NOMO-1 treated with dmso at 0.1 percent for 144 hours (cell line): ENCODE results near the gene MAEA.

Source experiments
- DNase-seq: peaks from one replicate; lab custom pipeline; 2025; ENCODE audit not compliant: unreplicated experiment; lab: John Stamatoyannopoulos, UW

The MAEA gene

DNA sequence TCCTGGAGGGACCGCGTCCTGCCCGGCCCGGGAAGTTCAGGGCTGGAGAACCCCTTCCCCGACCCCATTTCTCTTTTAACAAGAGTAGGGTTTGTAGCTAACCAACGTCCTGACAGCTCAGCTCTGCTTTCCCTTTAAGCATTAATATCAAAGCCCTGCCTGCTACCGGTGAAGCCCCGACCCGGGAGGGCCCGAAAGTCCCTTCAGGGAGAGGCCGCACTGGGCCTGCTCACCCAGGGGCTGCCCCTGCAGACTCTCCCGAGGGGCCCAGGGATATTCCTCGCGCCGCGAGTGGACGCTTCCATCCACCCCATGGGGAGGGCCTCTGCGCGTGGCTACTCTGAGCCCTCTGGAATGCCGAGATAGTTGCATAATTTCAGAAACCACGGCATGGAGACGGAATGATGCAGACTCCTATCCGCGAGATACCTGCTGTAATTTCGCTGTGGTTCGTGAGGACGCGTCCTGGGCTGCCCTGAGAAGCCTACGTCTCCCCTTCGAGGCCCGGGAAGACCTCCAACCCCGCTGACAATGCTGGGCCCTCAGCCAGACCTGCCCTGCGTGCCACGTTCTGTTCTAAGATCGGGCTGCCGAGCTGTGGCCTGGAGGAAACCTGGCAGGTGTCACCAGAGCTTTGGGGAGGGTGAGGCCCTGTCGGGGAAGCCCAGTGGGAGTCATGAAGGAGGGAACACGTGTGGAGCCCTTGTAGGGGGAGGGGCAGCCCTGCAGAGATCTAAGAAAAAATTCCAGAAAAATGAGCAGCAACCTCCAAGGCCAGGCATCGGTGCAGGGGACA lies 39.8 kb upstream of the MAEA start:
- DNase-seq, result no peak

DNA sequence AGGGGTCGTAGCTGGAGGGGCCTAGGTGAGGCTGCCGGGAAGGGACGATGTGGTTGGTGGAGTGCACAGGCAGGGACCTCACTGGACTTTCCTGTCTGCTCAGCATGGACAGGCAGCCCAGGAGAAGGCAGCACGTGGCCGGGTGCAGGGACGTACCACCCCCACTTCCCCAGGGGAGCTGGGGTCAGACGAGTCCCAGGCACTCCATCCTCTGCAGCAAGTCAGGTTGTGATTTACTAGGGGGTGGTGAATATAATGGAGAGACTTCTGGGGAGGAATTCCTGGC lies 39.2 kb upstream of the MAEA start:
- DNase-seq, result no peak

DNA sequence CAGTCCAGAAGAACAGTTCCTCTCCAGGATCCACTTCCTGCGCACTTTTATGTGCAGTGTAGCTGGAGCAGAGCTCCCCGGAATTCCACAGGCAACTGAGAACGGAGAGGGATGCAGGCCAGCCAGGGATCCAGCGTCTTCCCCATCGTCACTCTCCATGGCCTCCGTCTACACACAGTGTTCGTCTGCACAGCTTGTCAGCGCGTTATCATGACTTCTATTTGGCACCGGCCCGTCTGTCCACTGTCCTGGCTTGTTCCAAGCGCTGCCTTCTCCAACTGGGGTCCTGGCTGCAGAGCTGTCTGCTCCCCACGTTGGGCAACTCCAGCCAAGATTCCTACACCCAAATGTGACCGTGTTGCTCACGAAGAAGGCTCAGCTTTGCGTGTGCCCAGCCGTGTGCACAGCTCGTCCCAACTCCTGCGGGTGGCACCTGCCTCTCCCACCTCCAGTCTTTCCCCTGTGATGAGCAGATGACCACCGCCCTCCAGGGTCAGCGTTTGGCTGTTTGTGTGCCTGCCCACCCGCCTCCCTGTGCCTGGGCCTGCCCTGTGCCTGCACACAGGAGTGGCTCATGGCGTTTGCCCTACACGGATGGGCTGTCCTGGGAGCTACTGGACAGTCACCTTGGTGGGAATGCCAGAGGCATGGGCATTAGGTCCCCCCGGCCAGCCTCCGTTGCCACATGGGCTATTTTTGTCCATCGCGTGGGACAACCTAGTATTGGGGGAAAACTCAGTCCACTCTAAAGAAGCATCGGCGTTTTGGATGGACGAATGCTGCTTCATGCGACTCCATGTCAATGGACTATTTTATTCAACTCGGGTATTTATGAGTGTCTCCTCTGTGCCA lies 38.5 kb upstream of the MAEA start:
- no peak for DNase-seq

DNA sequence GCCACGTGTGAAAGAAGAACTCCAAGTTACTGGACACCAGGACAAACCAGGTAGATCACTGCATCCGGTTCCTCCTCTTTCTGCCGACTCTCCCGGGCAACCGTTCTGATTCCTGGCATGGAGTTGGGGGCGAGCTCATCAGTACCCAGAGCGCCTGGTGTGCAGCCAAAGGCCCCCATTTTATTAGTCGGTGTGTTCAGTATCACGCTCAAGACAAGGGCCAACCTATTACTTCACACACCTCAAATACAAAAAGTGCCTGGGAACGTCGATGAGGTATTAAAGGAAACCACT lies 38.0 kb upstream of the MAEA start:
- no peak for DNase-seq

DNA sequence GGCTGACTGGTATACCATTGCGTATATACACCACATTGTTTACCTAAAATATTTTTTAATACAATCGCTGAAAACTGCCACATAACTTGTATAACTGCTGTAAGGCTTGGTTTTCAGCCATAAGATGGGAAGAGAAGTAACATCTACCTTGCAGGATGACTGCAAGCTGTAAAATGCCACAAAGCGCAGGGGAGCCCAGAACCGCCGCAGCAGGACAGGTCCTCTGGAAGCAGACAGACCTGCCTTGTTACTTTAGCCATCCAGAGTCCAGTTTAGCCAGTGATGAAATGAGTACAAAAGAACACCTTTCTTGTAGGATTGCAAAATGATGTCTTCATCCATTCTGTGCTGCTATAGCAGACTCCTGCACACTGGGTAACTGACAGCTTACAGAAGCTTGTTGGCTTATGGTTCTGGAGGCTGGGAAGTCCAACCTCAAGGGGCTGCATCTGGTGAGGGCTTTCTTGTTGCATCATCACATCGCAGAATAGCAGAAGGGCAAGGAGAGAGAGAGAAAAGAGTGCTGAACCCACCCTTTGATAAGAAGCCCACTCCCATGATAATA lies 36.7 kb upstream of the MAEA start:
- DNase-seq, result no peak

DNA sequence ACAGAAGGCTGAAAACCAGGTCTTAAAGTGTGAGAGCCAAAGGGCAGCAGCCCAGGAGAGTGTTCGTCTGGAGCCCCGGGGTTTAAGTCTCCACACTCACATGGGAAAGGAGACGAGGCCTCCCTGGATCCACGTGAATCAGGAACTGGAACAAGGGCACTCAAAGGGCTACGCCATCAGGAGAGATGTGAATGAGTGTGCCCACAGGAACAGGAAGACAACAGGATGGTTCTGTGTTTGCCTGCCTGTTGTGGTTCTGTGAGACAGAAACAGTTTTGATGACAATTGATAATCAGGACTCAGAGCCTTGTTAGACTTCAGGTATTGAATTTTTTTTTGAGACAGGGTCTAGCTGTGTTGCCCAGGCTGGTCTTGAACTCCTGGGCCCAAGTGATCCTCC lies 35.9 kb upstream of the MAEA start:
- no peak for DNase-seq

DNA sequence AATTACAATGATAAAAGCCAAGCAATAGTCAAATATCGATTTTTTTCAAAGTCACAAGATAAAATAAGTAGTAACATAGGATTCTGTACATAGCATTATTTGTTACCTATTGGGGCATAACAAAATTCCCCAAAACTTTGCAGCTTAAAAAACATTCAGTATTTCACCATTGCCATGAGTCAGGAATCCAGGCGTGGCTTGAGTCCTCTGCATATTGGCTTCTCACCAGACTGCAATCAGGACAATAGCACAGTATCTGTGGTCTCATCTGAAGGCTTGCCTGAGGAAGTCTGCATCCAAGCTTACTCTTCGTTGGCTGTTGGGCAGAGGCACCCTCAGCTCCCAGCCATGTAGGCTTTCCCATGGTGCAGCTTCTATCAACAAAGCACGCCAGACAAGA lies 34.5 kb upstream of the MAEA start:
- DNase-seq, result no peak

DNA sequence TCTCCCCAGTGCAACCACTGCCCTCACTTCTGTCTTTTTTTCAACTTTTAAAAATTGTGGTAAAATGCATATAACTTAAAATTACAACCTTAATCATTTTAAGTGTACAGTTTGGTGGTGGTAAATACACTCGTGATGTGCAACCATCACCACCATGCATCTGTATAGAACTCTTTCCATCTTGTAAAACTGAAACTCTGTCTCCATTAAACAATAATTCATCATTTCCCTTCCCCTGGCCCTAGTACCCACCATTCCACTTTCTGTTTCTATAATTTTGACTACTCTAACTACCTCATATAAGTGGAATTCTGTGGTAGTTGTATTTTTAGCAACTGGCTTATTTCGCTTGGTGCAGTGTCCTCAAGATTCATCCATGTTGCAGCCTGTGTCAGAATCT lies 34.0 kb upstream of the MAEA start:
- DNase-seq, result no peak

DNA sequence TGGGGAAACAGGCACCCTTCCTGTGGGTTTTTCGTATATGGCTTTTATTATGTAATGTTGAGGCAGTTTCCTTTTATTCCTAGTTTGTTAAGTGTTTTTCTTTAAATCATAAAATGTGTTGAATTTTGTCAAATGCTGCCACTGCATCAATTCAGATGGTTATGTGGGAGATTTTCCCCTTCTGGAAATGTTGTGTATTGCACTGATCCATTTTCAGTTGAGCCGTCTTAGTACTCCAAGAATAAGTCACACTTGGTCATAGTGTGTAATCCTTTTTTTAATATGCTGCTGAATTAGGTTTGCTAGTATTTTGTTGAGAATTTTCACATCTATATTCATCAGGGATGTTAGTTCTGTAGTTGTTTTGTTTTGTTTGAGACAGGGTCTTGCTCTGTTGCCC lies 31.2 kb upstream of the MAEA start:
- DNase-seq, result no peak

DNA sequence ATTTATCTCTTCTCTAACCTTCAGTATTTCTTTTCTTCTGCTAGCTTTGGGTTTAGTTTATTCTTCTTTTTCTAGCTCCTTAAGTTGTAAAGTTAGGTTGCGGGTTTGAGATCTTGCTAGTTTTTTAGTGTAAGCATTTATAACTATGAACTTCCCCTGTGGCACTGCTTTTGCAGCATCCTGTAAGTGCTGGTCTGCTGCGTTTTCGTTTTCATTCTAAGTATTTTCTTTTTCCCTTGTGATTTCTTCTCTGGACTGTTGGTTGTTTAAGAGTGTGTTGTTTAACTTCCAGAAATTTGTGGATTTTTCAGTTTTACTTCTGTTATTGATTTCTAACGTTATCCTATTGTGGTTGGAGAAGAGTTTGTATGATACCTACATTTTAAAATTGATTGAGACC lies 29.7 kb upstream of the MAEA start:
- DNase-seq, result no peak

DNA sequence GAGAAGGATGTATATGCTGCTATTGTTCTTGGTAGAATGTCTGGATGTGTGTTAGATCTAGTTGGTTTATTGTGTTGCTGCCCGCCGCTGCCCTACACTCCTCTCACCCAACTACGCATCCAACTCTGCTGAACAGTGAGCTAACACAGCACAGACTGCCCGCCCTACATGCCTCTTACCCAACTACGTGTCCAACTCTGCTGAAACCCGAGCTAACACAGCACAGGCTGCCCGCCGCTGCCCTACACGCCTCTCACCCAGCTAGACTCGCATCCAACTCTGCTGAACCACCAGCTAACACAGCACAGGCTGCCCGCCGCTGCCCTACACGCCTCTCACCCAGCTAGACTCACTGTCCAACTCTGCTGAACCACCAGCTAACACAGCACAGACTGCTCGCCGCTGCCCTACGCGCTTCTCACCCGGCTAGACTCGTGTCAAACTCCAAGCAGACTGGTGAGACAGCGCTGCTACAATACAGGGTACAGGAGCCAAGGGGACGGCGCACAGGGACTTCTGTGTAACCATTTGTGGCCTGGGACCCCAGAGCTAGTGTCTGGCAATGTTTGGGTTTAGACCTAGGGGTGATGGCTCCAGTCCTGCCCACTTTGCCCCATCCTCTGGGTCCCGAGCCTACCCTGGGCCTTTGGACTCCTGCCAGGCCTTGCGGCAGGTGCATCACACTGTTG lies 29.1 kb upstream of the MAEA start:
- no peak for DNase-seq

DNA sequence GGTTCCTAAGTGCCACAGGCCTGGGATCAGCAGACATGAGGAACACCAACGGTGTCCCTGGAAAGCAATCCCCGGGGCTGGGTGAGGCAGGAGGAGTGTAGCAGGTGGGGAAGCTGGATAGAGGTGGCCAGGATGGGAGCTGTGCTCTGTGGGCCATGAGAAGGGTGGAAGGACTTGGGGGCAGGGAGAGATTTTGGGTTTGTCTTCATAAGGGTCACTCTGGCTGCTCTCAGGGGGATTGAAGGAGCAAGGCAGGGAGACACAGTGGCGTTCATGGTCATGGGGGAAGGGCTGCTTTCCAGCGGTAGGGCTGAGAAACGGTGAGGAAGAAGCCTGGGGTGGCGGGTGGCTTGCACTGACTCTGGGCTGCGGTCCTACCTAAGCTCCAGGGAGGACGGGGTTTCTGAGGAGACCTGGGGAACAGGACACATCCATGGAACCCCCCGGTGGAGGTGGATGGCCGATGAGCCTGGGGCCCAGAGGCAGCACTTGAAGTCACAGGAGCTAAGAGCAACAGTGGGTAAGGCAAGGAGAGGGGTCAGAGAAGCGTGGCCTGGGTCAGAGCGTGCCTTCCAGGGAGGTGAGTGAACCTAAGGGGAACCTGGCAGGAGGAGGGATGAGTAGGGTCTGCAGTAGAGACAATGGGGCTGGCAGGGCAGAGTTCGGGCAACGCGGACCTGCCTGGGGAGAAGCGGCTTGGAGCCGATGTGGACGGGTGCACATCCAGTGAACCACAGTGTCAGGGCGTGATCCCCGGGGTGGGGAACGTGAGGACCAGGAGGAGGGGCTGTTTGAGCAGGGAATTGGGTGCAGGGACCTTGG lies 28.4 kb upstream of the MAEA start:
- DNase-seq, result no peak

DNA sequence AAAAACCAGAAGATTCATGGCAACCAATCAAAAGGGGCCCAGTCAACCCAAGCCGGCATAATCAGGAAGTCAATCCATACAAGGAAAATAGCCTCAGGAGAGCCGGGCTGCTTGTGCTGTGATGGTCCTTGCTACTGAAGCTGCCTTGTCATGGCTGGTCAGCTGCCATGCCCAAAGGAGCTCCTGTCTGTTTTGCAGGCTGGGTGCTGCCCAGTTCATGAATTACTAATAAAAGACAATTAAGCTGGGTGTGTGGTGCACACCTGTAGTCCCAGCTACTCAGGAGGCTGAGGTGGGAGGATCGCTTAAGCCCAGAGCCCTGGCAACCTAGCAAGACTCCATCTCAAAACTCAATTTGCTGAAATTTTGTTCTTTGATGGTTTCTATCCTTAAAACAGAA lies 24.7 kb upstream of the MAEA start:
- DNase-seq, result no peak

DNA sequence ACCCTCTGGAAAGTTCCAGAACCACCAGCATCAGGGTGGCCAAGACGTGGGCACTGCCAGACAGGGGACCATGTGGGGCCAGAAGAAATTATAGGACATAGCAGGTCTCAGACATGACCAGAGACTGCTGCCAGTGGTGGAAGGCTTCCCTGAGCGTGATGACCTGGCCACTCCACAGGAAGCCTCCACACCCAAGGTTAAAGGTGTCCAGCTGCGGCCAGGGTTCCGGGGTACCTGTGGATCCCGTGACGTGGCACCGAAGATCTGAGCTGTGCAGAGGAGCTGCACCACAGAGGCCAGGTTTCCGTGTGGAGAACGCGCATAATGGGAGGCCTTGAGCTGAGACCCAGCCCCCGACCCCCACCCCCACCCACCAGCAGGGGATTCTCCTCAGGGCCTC lies 24.3 kb upstream of the MAEA start:
- DNase-seq, result no peak

DNA sequence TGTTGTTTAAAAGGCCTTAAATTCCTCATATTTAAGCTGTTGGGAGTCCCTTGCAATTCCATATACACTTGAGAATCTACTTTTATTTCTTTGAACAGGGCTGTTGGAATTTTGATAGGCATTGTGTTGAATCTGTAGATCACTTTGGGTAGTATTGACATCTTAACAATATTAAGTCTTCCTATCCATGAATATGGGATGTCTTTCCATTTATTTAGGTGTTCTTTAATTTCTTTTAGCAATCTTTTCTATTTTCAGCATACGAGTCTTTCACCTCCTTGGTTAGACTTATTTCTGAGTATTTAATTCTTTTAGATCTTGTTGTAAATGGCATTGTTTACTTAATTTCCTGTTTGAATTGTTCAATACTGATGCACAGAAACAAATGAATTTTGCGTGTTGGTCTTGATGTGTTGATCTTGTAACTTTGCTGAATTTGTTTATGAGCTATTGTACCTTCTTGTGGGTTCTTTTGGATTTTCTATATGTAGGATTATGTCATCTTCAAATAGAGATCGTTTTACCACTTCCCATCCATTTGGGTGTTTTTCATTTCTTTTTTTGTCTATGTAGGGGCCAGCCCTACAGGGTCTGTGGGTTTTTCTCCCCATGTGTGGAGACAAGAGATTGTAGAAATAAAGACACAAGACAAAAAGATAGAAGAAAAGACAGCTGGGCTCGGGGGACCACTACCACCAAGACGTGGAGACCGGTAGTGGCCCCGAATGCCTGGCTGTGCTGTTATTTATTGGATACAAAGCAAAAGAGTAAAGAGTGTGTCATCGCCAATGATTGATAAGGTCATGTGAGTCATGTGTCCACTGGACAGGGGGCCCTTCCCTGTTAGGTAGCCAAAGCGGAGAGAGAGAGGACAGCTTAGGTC lies 22.6 kb upstream of the MAEA start:
- no peak for DNase-seq

DNA sequence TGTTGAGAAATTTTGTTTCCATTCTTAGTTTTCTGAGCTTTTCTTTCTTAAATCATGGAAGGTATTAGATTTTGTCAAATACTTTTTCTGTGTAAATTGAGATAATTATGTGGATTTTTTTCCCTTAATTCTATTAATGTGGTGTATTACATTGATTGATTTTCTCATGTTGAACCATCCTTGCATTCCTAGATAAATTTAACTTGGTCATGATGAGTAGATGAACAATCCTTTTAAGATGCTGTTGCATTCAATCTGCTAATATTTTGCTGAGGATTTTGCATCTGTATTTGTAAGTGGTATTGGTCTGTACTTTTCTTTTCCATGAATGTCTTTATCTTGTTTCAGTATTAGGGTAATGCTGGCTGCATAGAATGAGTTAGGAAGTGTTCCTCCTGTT lies 20.5 kb upstream of the MAEA start:
- DNase-seq, result no peak

DNA sequence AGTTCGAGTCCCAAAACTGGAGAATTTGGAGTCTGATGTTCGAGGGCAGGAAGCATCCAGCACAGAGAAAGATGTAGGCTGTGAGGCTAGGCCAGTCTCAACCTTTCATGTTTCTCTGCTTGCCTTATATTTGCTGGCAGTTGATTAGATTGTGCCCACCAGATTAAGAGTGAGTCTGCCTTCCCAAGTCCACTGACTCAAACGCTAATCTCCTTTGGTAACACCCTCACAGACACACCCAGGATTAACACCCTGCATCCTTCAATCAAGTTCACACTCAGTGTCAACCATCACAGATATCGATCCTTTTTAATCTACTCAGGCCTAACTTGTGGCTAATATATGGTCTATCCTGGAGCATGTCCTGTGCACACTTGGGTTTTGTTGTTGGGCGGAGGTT lies 18.0 kb upstream of the MAEA start:
- DNase-seq, result no peak

DNA sequence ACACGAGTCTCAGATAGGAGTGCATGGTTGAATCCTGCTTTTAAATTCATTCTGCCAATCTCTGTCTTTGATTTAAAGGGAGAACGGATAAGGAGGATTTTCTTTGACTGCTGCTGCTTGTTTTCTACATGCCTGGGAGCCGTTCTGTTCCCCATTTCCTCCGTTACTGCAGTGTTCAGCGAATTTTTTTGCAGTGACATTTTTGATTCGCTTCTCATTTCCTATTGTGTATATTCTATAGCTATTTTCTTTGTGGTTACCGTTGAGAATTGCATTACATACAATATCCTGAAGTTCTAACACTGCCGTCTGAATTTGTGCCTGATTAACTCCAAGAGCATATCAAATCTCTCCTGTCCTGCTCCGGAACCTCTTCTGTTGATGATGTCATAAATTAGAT lies 14.8 kb upstream of the MAEA start:
- no peak for DNase-seq

DNA sequence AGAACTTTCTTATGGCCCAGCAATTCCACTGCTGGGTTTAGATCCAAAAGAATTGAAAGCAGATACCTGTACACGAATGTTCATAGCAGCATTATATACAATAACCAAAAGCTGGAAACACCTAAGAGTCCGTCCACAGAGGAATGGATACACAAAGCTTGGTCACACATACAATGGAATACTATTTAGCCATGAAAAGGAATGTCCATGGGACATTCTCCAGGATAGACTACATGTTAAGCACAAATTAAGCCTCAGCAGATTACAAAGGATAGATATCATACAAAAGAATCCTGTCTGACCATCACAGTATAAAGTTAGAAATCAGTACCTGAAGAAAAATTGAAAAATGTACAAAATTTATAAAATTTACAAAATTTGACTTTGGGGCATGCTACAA lies 12.7 kb upstream of the MAEA start:
- no peak for DNase-seq
